HG03103 (cell line): Measurements from ENCODE around the gene CACNA1S.

ENCODE experiments used
- ATAC-seq: cut with Tn5 transposase; IDR thresholded peaks from one replicate; pipeline ENCODE4 v1.9.1; 2021; ENCODE audit warnings: low read depth; ENCODE audit not compliant: unreplicated experiment

CACNA1S gene

GRCh38 chr1:201140941-201141260 lies 28.7 kb upstream of the CACNA1S start:
- ATAC-seq: no peak

DNA sequence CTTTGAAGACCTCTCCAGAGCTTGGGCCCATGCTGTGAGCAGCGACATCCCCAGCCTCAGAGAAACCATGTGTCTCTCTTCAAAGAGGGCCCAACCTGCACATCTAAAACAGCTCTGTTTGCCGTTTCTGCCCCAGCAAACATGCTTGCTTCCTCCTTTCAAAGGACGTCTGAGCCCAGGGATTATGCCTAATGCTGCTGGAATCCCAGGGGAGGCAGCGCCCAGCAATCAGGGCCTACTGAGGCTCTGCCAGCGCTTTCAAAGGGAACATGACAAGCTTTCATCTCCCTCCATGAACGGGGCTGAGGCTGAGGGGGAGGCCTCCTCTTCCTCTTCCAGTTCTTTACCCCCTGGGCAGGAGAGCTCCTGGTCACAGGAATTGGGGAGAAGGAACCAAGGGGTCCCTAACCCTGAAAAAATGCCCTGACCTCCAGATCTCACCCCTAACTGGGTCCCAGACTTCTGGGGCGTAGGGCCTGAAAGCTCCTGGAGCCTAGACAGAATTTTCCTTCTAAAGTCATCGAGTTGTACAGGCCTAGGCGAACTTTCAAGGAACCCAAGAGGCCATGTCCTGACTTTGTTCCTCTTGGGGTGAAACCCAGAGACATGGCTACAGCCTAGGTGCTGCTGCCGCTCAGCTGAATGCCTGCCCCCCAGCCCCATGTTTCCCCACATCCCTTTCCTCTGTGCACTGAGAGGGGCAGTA lies 28.2 kb upstream of the CACNA1S start:
- no peak for ATAC-seq

DNA sequence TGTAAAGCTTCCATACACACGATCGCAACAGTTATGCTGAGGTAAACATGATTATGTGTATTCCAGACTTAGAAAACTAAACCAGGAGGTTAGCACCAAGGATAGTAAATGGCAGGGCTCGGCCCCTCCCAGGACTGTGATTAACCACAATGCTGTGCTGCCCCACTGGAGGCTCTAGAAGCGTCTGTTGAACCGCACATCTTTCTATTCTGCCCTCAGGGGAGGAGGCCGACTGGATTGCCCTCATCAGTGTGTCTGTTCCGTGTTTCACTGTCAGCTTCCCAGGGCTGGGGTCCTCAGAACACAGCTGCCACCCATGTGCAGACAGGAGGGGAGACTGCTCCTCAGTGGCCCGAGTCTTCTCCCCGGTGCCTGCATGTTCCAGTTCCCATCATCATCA lies 27.5 kb upstream of the CACNA1S start:
- no peak for ATAC-seq

GRCh38 chr1:201139306-201139705 lies 27.1 kb upstream of the CACNA1S start:
- no peak for ATAC-seq

DNA sequence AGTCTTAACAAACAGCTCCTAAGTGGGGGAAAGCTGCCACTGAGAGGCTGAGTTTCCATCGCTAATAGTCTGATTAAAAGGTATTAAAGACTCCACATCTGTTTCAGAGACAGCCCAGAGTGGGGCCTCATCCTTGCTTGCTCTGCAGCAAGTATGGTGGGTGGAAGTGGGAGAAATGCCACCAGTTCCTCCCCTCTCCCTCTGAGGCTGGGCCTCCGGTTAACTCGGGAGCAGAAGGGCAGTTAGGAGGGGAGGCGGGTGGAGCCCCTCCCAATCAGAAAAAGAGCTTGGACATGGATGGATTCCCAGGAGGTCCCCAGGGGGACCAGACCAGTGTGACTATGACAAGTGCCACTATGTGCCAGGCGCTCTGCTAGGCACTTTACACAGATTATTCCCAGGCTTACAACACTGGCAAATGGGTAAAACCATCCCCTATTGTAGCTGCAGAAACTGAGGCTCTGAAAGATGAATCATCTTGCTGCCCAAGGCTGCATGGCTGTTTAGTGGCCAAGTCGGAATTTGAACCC lies 26.1 kb upstream of the CACNA1S start:
- no peak for ATAC-seq

DNA sequence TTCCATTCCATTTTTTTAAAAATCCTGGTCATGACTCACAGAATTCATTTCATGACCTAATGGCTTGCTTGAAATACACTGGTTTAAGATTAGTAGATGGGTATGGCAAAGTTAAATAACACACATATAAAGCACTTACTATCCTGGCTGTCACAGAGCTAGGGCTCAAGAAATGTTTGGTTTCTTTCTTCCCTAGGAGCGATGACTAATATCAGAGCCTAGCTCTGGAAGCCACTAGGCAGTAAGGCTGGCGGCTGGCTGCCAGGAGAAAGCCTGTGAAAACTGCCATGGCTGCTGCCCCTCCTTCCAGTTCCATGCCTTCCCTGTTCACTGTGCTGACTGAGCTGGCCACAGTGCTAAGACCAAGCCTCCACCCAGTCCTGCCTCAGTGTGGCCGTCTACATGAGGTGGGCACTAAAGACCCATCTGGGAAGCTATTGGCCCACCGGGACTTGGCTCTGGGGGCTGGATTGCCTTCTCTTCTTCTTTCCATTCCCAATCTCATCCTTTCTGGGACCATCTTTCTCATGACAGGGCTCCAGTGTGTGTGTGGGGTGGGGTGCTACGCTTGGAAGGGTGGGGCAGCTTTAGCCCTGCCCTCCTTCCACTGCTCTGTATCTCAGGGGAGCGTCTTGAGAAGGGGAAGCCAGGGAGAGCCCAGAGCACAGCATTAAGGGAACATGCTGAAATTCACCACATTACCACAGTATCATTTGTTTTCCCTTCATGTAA lies 25.5 kb upstream of the CACNA1S start:
- ATAC-seq: no peak

- no peak for ATAC-seq
Measured at GRCh38 chr1:201137024-201137392, 24.8 kb upstream of the CACNA1S start.

GRCh38 chr1:201136355-201137023 lies 24.3 kb upstream of the CACNA1S start:
- no peak for ATAC-seq

DNA sequence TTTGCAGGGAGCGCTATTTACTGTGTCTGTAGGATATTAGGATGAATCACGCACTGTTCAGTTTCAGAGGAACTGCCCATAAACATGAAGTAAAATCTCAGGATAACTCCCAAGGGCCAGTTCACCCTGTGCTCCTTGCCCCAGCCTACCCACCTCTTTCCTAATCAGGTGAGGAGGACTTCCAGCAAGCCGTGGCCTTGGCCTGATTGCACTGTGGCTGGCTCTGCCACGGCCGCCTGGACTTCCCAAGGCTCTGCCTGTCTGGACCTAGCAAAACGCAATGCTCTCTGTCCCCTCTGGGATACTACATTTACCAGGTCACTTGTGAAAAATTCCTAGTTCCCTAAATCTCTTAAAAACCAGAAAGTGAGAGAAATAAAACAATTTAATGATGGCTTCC lies 22.2 kb upstream of the CACNA1S start:
- no peak for ATAC-seq

DNA sequence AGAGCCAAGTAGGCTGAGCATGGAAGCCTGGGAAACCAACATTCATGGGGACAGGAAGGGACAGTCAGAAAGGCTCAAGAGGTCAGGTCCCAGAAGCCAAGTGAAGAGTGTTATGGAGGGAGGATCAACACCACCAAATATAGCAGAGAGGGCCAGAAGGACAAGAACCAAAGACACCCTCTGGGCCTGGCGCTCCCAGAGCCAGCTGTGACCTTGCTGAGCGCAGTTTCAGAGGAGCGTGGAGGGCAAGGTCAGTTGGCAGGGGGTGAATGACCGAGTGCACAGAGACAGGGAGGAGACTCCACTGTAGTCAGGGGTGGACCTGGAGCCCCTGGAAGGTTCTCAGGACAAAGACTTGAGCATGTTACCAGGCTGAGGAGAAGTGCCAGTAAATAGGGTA lies 19.2 kb upstream of the CACNA1S start:
- ATAC-seq: no peak

- ATAC-seq: no peak
Measured at GRCh38 chr1:201128962-201129361, 16.7 kb upstream of the CACNA1S start.

GRCh38 chr1:201128476-201128875 lies 16.2 kb upstream of the CACNA1S start:
- no peak for ATAC-seq

DNA sequence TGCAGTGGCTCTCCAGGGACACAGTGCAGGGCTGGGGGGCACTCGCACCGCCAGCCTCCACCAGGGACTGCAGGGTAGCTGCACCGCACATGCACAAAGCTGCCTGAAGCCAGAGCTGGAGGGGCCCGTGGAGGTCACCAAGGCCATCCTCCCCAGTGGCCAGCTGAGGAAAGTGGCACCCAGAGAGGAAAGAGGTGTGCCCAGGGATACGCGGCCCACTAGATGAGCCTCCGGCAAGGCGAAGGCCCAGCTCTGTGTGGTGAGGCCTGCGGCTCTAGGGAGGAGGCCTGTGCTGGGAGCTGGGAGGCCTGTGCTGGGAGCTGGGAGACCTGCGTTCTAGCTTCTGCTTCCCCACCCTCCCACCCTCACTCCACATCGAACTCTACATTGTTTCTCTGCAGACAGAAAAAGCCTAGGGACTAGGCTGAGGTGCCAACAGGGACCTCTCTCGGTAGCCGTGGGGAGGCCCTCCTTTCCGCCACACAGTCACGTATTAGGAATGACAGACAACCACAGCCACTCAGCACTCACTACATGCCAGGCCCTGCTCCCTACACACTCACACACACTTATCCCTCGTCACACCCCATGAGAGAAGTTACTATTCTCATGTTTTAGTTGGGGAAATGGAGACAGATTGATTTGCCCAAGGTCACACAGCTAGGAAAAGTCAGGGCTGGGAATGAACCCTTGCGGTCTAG lies 15.7 kb upstream of the CACNA1S start:
- ATAC-seq: no peak

- no peak for ATAC-seq
Measured at GRCh38 chr1:201126832-201127754, 14.9 kb upstream of the CACNA1S start, which contains the start of gene ASCL5. TSS of gene ASCL5 (minus strand) at chr1:201127184. CDS start at chr1:201115372, 11,812 bp downstream.

- ATAC-seq: no peak
Measured at GRCh38 chr1:201126463-201126831, 14.2 kb upstream of the CACNA1S start.

DNA sequence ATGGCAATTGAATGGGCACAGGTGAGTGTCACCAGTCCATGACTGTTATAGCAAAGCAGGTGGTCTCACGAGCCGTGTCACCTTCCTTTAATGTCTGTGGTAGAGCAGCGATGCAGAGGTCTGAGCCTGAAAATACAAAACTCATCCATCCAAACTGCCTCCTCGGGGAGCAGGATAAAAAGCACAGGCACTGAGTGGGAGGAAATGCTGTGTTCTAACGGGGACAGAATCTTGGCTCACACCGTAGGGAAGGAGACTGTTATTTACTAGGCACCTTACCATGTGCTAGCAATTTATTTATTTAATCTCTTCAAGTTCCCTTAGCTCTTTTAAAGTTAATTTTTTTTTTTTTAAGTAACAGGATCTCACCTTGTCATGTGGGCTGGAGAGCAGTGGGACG lies 13.6 kb upstream of the CACNA1S start:
- no peak for ATAC-seq

DNA sequence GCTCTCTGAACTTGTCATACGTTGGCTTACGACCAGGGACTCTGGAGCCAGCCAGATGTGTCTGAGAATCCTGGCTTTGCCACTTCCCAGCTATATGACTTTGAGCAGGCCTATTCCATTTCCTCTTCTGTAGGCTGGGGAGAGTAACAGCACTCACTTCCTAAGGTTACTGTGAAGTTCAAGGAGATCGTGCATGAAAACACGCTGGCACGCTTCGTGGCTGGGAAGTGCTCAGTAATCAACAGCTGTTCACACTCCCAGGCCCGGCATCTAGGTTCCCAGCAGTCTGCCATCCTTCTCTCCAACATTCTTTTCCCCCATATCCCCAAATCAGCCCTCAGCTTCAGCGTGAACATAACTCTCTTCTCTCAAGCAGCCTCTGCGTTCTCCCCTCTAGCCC lies 12.8 kb upstream of the CACNA1S start:
- ATAC-seq: no peak

GRCh38 chr1:201123866-201124265 lies 11.6 kb upstream of the CACNA1S start:
- no peak for ATAC-seq

DNA sequence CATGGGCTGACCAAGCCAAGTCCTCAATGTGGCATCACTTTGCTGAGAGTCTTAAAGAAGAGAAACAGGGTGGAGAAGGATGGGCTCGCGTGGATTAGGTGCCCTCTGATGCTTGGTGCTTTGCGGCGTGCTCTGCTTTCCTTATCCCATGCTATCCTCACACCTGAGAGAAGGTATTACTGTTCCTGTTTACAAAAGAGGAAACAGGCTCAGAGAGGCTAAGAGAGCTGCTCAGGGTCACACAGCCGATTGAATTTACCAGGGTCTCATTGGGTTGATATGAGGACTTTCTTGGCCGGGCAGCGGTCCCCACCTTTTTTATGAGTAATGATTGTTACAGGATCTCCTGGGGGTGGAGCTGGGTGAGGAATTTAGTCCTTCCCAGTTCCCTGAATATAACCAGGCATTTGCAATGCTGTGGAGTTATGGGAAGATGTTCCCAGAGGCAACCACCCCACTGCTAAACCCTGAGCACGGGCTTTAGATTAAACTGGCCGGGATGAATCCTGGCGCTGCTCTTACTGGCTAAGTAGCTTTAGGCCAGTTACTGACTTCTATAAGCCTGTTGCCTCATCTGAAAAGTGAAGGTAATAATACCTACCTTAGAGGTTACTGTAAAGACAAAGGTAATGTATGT lies 10.2 kb upstream of the CACNA1S start:
- ATAC-seq: no peak
